SK-N-SH (cell line): Measurements from ENCODE around the gene TFE3.

Experiments used
- EP300 ChIP-seq, 2 experiments: IDR thresholded peaks; 2 replicates each; pipeline versions ENCODE4 v1.4.0 to v1.6.1; 2012; ENCODE audit warnings: borderline replicate concordance in 1 of 2, low read depth in 1 of 2, low read length in 1 of 2
- EZH2phosphoT487 ChIP-seq: fragments of 200-600 bp; sonication (generic); IDR thresholded peaks from 2 replicates; pipeline ENCODE4 v1.6.1; 2017; ENCODE audit warnings: low read depth, mixed run types, mild to moderate bottlenecking, antibody characterized with exemption, moderate library complexity, borderline replicate concordance
- NRF1 ChIP-seq: IDR thresholded peaks from 2 replicates; pipeline ENCODE4 v1.6.1; 2012; ENCODE audit warnings: low read depth, mild to moderate bottlenecking, low read length
- RFX5 ChIP-seq: IDR thresholded peaks from 2 replicates; pipeline ENCODE4 v1.6.1; 2012; ENCODE audit warnings: mild to moderate bottlenecking, improper control_type of control experiment, low read length
- SIN3A ChIP-seq: IDR thresholded peaks from 2 replicates; pipeline ENCODE4 v1.6.1; 2012; ENCODE audit warnings: low read depth, mild to moderate bottlenecking, low read length, moderate library complexity, borderline replicate concordance
- TAF1 ChIP-seq: IDR thresholded peaks from 2 replicates; pipeline ENCODE4 v1.6.1; 2012; ENCODE audit warnings: low read depth, mild to moderate bottlenecking, low read length, moderate library complexity, borderline replicate concordance
- YY1 ChIP-seq: IDR thresholded peaks from 2 replicates; pipeline ENCODE4 v1.4.0; 2012; ENCODE audit warnings: low read depth, mild to moderate bottlenecking
- TF ChIP-seq, protein P1 (sequence below): IDR thresholded peaks from 2 replicates; pipeline ENCODE4 v1.6.1; 2012; ENCODE audit warnings: mild to moderate bottlenecking, low read depth, low read length, moderate library complexity
- TF ChIP-seq, protein P2 (sequence below): fragments of 200-600 bp; sonication (generic); IDR thresholded peaks from 2 replicates; pipeline ENCODE4 v1.6.1; 2017; ENCODE audit warnings: antibody characterized with exemption, mild to moderate bottlenecking, moderate library complexity
- TF ChIP-seq, protein P3 (sequence below): IDR thresholded peaks from 2 replicates; pipeline ENCODE4 v1.4.0; 2012; ENCODE audit warnings: low read depth, borderline replicate concordance

DNA sequence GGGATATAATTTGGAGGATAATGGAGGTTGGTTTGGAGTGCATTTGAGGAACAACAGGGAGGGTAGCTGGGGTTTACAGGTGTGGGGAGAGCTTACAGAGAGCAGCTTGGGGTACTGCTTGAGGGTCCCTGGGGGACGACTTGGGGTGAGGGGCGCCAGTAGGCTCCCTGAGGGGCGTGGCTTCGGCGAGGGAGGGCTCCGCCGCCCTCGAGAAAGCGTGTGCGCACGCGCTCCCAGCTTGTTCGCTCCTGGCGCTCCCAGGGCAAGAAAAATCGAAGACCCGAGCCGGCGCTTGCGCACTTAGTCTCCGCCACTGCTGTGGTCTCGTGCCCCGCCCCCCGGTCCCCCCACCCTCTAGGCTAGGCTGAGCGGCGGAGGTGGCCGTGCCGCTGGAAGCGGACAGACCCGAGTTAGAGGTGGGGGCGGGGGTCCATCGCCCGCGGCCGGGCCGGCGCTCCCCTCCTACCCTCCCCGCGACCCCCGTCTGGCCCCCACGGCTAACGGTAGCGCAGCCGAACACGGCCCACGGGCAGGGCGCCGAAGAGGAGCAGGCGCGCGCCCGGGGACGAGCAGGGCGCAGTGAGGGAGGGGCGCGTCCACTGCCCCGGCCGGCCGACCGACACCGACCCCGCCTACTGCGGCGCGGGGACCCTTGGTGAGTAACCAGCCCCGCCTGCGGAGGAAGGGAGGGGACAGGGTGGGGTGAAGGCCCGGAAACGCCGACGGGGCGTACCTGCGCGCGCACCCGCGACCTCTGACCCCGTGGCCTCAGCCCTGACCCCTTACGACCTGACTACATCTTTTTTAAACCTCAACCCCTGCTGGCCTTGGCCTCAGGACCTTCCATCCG, 10.3 kb upstream of the TFE3 start:
- TF ChIP-seq EP300 (IDR thresholded peaks at IDR 0.05; ENCODE audit: borderline replicate concordance in 1 of 2, low read depth in 1 of 2, low read length in 1 of 2): no peak
- TF ChIP-seq EZH2phosphoT487: no peak
- TF ChIP-seq TAF1: no peak
- peak; percentile 72 for TF ChIP-seq NRF1
- TF ChIP-seq SIN3A: no peak
- TF ChIP-seq, protein P1, sequence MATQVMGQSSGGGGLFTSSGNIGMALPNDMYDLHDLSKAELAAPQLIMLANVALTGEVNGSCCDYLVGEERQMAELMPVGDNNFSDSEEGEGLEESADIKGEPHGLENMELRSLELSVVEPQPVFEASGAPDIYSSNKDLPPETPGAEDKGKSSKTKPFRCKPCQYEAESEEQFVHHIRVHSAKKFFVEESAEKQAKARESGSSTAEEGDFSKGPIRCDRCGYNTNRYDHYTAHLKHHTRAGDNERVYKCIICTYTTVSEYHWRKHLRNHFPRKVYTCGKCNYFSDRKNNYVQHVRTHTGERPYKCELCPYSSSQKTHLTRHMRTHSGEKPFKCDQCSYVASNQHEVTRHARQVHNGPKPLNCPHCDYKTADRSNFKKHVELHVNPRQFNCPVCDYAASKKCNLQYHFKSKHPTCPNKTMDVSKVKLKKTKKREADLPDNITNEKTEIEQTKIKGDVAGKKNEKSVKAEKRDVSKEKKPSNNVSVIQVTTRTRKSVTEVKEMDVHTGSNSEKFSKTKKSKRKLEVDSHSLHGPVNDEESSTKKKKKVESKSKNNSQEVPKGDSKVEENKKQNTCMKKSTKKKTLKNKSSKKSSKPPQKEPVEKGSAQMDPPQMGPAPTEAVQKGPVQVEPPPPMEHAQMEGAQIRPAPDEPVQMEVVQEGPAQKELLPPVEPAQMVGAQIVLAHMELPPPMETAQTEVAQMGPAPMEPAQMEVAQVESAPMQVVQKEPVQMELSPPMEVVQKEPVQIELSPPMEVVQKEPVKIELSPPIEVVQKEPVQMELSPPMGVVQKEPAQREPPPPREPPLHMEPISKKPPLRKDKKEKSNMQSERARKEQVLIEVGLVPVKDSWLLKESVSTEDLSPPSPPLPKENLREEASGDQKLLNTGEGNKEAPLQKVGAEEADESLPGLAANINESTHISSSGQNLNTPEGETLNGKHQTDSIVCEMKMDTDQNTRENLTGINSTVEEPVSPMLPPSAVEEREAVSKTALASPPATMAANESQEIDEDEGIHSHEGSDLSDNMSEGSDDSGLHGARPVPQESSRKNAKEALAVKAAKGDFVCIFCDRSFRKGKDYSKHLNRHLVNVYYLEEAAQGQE: no peak
- TF ChIP-seq, protein P2, sequence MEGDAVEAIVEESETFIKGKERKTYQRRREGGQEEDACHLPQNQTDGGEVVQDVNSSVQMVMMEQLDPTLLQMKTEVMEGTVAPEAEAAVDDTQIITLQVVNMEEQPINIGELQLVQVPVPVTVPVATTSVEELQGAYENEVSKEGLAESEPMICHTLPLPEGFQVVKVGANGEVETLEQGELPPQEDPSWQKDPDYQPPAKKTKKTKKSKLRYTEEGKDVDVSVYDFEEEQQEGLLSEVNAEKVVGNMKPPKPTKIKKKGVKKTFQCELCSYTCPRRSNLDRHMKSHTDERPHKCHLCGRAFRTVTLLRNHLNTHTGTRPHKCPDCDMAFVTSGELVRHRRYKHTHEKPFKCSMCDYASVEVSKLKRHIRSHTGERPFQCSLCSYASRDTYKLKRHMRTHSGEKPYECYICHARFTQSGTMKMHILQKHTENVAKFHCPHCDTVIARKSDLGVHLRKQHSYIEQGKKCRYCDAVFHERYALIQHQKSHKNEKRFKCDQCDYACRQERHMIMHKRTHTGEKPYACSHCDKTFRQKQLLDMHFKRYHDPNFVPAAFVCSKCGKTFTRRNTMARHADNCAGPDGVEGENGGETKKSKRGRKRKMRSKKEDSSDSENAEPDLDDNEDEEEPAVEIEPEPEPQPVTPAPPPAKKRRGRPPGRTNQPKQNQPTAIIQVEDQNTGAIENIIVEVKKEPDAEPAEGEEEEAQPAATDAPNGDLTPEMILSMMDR: no peak
- TF ChIP-seq YY1: no peak
- TF ChIP-seq, protein P3, sequence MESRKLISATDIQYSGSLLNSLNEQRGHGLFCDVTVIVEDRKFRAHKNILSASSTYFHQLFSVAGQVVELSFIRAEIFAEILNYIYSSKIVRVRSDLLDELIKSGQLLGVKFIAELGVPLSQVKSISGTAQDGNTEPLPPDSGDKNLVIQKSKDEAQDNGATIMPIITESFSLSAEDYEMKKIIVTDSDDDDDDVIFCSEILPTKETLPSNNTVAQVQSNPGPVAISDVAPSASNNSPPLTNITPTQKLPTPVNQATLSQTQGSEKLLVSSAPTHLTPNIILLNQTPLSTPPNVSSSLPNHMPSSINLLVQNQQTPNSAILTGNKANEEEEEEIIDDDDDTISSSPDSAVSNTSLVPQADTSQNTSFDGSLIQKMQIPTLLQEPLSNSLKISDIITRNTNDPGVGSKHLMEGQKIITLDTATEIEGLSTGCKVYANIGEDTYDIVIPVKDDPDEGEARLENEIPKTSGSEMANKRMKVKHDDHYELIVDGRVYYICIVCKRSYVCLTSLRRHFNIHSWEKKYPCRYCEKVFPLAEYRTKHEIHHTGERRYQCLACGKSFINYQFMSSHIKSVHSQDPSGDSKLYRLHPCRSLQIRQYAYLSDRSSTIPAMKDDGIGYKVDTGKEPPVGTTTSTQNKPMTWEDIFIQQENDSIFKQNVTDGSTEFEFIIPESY: no peak
- no peak for TF ChIP-seq RFX5
